Epidermal melanocyte (primary cell): ENCODE results near the gene BAZ1B.
"Not testable (repeated sequence)": the region's sequence is repeated elsewhere in the genome, so short reads cannot be mapped to it uniquely, and the experiment has no call there.

Experiments used
- DNase-seq: peaks from one replicate; pipeline ENCODE4 v3.0.0; 2011; ENCODE audit warnings: low spot score; ENCODE audit not compliant: insufficient read length

Gene BAZ1B

GRCh38 chr7:73429622-73430505 lies 92.2 kb downstream of the BAZ1B start:
- no peak for DNase-seq

GRCh38 chr7:73429215-73429614 lies 92.9 kb downstream of the BAZ1B start:
- no peak for DNase-seq

GRCh38 chr7:73427902-73428787 lies 93.9 kb downstream of the BAZ1B start:
- no peak for DNase-seq

- DNase-seq, result no peak
Measured at GRCh38 chr7:73426016-73426415, 96.1 kb downstream of the BAZ1B start.

GRCh38 chr7:73425356-73425983 lies 96.6 kb downstream of the BAZ1B start:
- DNase-seq, result no peak

DNA sequence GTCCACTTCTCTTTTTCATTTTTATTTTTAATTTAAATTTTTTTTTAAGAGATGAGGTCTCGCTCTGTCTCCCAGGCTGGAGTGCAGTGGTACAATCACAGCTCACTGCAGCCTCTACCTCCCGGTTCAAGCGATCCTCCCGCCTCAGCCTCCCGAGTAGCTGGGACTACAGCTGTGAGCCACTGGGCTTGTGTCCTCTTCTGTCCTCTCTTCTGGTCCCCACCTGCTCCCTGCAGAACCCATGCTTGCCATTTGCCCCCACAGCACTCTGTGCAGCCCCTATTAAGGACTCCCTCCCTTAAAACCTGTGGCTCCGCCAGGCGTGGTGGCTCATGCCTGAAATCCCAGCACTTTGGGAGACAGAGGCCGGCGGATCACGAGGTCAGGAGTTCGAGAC lies 97.6 kb downstream of the BAZ1B start:
- no peak for DNase-seq

DNA sequence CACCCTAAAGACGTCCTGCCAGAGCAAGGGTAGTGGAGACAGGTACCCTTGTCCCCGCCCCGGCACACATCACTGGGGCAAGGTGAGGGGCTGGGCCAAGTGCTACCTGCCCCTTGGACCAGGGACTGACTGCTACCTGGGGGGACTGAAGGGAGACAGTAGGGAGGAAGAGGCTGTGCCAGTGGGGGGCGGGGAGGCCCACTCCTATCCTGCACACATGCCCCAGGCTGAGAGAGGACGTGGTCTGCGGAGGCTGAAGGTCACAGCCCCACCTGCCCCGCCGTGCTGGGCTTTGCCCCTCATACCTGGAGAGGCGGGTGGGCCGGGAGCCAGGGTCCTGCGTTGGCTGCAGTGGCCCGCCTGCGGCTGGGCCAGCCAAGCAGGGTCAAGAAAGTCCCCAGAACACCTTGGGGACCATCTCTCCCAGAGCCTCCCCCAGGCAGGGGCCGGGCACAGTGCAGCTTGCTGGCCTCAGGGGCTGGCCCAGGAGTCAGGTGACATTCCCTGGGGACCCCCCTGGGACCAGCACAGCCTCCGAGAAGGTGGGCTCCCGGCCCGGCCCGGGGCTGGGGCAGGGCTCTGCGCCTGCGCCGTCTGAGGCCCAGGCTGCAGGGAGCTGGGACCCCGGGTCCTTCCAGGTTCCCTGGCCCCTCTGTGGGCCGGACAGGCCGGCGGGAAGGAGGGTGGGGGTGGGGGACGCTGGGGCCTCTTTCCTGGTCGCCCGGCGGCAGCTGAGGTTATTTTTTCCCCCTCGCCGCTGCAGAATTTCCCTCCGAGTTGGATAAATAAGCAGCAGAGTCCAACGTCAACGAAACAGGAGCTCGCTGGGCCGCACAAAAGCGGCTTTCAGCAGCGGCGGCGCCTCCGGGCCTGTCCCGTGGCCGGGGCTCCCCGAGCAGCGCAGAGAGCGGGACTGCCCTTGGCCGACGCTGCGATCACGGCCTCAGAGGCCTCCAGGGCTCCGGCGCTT lies 98.3 kb downstream of the BAZ1B start:
- DNase-seq, result peak; percentile 22

- not testable (repeated sequence) for DNase-seq
Measured at GRCh38 chr7:73420610-73421009, 101.5 kb downstream of the BAZ1B start.

- not testable (repeated sequence) for DNase-seq
Measured at GRCh38 chr7:73420016-73420415, 102.1 kb downstream of the BAZ1B start.

DNA sequence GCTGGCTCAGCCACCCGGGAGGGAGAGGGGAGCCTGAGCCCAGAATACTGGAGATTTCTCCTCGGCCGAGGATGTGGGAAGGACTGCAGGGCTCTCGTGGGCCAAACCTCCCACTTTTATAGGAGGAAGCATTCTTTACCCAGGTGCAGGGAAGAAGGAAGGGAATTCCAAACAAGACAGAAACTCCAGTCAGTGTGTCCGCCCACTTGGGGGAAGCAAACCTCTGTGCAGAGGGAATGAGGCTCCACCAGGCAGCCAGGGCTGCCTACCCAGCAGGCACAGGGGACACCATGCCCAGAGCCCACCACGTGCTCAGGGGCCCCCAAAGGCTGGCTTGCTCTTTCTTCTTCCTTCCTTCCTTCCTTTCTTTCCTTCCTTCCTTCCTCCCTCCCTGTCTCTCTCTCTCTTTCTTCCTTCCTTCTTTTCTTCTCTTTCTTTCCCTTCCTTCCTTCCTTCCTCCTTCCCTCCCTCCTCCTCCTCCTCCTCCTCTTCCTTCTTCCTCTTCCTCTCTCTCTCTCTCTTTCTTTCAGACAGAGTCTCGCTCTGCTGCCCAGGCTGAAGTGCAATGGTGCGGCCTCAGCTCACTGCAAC lies 103.9 kb downstream of the BAZ1B start:
- DNase-seq, result no peak

DNA sequence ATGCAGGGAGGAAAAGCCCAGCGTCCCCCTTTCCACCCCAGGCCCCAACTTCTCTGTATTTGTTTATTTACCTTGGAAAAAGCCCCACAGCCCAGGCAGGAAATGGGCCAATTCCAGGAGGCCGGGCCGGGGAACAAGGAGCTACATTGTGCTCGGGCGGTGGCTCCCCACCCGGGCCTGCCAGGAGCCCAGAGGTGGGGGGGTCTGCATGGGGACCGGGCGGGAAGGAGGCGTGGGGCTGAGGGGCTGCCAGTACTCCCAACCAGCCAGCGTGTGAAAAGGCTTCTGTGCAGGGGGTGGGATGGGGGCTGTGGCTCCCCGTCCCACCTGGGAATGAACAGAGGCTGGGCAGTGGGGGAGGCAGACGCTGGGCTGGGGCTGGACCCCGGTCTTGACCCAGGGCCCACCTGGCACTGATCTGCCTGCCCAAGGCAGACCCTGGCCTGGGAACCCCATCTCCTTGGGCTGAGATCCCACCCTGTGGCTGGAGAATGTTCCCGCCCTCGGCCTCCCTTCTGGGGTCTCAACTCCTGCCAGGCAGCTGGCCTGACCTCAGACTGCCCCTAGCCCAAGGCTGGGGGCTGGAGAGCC lies 111.5 kb downstream of the BAZ1B start:
- not testable (repeated sequence) for DNase-seq

- DNase-seq, result not testable (repeated sequence)
Measured at GRCh38 chr7:73404860-73405259, 117.2 kb downstream of the BAZ1B start.

- not testable (repeated sequence) for DNase-seq
Measured at GRCh38 chr7:73399185-73400050, 122.7 kb downstream of the BAZ1B start.

- no peak for DNase-seq
Measured at GRCh38 chr7:73397521-73398281, 124.4 kb downstream of the BAZ1B start.

DNA sequence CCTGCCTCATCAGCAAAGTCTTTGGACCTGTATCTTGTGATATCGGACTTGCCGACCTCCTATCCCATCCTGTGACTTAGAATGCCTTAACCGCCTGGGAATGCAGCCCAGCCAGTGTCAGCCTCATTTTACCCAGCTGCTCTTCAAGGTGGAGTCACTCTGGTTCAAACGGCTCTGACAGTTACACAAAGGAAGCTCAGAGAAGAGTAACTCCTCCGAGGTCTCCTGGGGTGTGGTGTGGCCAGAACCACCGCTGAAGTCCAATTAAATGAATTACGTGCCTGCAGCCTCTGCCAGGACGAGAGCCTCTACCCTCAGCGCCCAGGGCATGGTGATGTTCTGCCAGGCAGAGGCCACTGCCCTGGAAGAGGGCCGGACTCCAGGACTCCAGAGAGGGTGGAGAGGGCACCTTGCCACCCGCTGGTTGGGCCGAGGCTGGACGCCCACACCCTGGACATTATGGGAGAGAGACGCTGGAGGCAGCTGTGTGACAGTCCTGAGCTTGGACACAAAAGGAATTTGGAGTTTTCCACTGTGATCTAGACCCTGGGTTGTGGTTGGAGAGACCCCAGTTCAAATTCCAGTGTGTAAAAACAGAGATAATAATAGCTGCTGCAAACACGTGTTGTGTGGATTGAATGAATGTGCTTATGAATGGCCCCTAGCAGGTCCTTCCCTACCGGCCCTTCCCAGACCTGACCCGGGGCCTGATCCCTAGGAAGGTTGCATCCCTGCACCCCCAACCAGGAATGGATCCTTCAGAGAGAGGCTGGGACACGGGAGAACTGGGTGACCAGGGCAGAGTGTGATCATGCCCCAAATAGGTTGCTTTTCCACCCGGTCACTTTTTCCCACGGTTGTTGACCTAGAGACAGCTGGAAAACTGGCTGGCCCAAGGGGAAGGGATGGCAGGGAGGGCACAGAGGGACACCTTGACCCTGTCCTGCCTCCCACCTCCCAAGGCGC lies 126.3 kb downstream of the BAZ1B start:
- DNase-seq, result no peak

DNA sequence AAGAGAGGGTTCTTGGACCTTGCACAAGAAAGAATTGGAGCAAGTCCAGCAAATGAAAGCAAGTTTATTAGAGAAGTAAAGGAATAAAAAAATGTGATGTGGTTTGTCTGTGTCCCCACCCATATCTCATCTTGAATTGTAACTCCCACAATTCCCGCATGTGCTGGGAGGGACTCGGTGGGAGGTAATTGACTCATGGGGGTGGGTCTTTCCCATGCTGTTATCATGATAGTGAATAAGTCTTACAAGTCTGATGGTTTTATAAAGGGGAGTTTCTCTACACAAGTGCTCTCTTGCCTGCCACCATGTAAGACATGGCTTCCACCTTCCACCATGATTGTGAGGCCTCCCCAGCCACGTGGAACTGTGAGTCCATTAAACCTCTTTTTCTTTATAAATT lies 127.7 kb downstream of the BAZ1B start:
- no peak for DNase-seq

GRCh38 chr7:73391396-73391795 lies 130.7 kb downstream of the BAZ1B start:
- no peak for DNase-seq
